GM12892 (cell line): ENCODE measurements around the gene SNX25.
"Not testable (repeated sequence)": the region's sequence is repeated elsewhere in the genome, so short reads cannot be mapped to it uniquely, and the experiment has no call there.

Experiments used
- DNase-seq: peaks from one replicate; pipeline ENCODE4 v3.0.0; 2011; ENCODE audit not compliant: insufficient read length
- FAIRE-seq: peaks from 2 replicates; lab custom pipeline; 2011; peaks lifted over from hg19 to GRCh38; lab: Jason Lieb, UNC
- POLR2A ChIP-seq: IDR thresholded peaks from 2 replicates; pipeline ENCODE4 v1.6.1; 2011; ENCODE audit warnings: low read depth, low read length, control low read depth
- POLR2AphosphoS5 ChIP-seq: IDR thresholded peaks from 2 replicates; pipeline ENCODE4 v1.6.1; 2011; ENCODE audit warnings: low read depth, low read length, control low read depth
- TAF1 ChIP-seq: IDR thresholded peaks from 2 replicates; pipeline ENCODE4 v1.6.1; 2011; ENCODE audit warnings: low read depth, mild to moderate bottlenecking, control low read depth, low read length, borderline replicate concordance

The SNX25 gene

DNA sequence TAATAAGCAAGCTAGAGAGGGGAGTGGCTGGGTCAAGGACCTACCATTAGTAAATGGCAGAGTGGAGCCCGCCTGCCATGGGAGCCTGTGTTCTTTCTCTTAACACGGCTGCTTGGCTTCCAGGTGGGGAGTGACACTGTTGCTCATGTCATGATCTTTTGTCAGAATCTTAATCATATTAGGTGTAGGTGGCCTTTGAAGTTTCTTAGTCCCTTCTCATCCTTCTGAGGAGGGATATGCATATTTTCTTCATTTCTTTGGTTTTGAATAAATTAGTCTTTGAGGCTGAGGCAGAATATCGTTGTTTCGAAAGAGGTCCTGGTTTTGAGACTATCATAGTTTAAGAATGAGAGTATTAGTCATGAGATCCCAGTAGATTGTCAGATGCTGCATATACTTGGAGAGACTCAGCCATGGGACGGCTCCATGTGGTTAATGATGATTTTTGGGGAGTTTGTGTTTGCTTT, 28.9 kb downstream of the SNX25 start:
- DNase-seq (no peak), FAIRE-seq (no peak)
- TF ChIP-seq POLR2A (no peak), TAF1 (no peak), POLR2AphosphoS5 (no peak)

DNA sequence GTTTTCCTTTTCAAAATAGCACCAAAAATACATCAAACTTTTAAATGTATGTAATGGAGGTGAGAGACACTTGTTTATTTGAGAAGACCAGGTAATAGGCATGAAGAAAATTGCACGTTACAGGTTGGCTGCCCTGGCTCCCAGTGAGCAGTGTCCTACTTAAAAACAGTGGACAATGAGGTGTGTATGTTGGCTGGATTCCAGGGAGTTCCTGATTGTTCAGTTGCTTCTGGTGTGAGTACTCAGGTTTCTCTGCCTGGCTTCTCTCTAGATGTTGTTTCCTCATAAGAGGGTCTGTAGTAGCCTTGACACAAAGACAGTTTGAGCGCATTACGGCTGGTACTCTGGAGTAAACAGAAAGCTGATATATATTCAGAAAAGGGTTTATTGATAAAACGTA, 29.4 kb downstream of the SNX25 start:
- FAIRE-seq (no peak), DNase-seq (no peak)
- TF ChIP-seq POLR2AphosphoS5 = no peak
- no peak for TF ChIP-seq POLR2A
- TF ChIP-seq TAF1 = no peak

DNA sequence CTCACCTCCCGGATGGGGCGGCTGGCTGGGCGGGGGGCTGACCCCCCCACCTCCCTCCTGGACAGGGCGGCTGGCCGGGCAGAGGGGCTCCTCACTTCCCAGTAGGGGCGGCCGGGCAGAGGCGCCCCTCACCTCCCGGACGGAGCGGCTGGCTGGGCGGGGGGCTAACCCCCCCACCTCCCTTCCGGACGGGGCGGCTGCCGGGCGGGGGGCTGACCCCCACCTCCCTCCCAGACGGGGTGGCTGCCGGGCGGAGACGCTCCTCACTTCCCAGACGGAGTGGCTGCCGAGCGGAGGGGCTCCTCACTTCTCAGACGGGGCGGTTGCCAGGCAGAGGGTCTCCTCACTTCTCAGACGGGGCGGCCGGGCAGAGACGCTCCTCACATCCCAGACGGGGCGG, 31.1 kb downstream of the SNX25 start:
- not testable (repeated sequence) for DNase-seq, FAIRE-seq

DNA sequence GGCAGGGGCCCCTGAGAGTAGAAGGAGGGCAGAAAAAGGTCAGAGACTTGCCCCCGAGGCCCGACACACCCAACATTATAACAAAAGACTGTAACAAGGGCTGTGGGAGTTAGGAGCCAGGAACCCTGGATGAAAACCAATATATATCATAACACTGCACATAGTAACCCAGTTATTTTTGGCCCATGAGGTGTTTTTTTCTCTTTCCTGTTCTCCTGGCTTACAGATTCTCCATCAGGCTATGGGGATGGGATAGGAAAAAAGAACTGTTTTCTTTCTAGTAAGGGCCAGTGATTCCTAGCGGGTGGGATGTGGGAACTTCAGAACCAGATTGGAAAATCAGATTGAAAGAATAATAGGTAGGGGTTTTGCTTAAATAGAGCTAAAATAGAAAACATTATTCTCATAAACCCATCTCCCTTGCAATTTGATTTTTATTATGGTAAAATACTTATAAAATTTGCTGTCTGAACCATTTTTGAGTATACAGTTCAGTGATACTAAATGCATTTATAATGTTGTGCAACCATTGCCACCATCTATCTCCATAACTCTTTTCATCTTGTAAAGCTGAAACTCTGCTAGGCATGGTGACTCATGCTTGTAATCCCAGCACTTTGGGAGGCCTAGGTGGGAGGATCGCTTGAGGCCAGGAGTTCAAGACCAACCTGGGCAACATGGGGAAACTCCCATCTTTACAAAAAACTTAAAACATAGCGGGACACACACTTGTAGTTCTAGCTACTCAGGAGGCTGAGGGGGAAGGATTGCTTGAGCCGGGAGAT, 33.5 kb downstream of the SNX25 start:
- DNase-seq (no peak), FAIRE-seq (no peak)
- no peak for TF ChIP-seq POLR2A
- TF ChIP-seq POLR2AphosphoS5 = no peak
- no peak for TF ChIP-seq TAF1

DNA sequence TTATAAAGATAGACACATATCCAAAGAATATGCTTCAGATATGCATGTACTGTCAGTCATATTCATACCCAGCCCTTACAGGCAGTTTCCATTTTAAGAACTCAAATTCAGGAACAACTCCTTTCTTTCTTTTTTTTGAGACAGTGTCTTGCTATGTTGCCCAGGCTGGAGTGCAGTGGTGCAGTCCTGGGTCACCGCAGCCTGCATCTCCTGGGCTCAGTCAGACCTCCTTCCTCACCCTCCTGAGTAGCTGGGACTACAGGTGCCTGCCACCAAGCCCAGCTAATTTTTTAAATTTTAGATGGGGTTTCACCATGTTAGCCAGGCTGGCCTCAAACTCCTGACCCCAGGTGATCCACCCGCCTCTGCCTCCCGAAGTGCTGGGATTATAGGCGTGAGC, 34.5 kb downstream of the SNX25 start:
- no peak for TF ChIP-seq TAF1
- TF ChIP-seq POLR2A = no peak
- TF ChIP-seq POLR2AphosphoS5 = no peak
- DNase-seq (no peak), FAIRE-seq (no peak)

DNA sequence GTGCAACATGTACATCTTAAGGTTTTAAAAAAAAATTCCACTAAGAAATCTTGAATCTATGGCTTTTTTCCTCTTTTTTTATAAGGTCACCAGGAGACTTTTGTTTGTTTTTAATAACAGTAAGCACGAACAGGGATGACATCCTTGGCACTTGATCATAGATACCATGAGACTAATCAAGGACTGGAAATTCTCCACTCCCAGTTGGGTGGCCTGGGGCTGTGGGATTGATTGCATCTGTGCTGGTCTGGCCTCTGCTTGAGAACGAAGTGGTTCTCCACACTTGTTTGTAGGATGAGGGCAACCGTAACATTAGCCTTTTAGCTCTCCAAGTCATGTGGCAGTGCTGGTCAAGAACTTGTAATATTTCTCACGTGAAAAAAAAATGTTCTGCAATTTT, 35.4 kb downstream of the SNX25 start:
- DNase-seq = no peak
- TF ChIP-seq POLR2A (no peak), POLR2AphosphoS5 (no peak), TAF1 (no peak)
- FAIRE-seq = no peak

DNA sequence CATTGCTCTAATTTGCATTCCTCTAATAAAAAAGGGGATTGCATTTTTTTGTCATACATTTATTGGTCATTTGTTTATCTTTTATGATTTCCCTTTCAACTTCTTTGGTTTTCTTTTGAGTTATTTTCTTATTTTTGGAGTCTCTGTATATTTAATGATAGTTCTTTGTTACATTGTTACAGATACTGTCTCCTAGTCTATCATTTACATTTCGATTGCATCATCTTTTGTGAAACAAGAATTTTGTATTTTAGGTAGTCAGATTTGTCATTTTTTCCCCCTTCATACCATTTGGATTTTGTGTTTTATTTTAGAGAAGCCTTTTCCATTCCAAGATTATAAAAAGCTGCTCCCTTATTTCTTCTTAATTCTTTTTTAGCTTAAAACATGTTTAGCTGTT, 37.1 kb downstream of the SNX25 start:
- DNase-seq = no peak
- no peak for FAIRE-seq
- TF ChIP-seq TAF1 (no peak), POLR2A (no peak), POLR2AphosphoS5 (no peak)

DNA sequence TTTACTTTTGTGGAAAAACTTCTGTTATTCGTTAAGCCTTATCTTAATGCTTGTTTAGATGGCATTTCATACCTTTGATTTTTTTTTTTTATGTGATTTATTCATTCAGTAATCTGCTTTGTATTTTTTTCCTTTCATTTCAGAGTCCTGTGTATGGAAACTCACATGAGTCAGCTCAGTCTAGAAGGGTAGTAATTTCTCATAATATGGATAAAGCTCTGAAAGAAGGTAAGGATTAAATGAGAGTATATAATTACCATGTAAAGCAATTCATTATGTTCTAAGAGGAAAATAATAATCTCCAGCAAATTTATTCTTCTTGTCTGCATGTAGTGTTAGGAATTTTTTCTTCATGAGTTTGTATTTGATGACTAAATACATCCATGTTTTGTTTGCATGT, 37.8 kb downstream of the SNX25 start:
- TF ChIP-seq POLR2AphosphoS5 = no peak
- no peak for FAIRE-seq
- DNase-seq = no peak

DNA sequence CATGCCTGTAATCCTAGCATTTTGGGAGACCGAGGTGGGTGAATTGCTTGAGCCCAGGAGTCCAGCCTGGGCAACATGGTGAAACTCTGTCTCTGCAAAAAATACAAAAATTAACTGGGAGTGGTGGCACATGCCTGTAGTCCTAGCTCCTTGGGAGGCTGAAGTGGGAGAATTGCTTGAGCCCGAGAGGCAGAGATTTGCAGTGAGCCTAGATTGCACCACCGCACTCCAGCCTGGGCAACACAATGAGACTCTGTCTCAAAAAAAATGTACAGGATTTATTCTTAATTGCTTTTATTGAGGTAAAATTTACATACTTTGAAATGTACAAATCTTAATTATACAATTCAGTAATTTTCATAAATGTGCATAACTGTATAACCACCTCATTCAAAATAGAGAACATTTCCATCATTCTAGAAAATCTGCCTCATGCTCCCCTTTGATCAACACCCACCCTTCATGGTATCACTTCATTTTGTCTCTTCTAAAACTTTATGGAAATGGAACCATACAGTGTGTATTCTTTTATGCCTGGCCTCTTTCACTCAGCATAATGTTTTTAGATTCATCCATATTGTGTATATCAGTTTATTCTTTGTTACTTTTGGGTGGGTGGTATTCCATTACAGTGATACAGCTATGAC, 39.1 kb downstream of the SNX25 start:
- FAIRE-seq (no peak), DNase-seq (no peak)
- TF ChIP-seq POLR2AphosphoS5 (no peak), POLR2A (no peak), TAF1 (no peak)

DNA sequence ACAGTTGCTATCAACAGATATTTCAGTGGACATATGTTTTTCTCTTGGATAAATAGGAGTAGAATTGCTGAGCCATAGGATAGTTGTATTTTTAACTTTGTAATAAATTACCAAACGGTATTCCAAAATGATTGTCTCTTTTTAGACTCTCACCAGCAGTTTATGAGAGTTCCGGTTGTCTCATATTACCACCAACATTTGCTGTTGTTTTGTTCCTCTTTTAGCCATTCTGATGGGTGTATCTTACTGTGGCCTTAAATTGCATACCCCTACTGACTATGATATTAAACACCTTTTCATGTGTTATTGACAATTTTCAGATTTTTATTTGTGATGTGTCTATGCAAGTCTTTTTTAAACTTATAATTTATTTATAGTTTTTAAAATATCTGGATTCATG, 39.7 kb downstream of the SNX25 start:
- no peak for FAIRE-seq
- TF ChIP-seq POLR2AphosphoS5 = no peak
- no peak for TF ChIP-seq POLR2A
- TF ChIP-seq TAF1 = no peak
- DNase-seq = no peak

DNA sequence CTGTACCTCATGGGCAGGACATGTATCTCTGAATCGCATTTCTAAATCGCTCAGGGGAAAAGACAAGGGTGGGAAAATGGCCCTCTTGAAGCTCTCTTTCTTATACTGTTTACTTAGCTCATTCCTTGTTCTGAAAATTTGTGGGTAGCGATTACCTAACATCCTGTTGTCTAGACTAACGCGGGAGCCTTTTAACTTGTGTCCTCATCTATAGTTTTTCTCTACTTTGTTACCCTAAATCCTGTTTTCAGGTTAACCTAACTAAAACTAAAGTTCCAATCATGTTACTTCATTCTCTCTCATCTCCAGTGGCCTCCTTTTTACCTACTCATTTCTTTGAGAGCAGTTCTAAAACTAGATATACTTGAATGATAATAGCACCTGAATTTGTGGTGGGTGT, 45.0 kb downstream of the SNX25 start:
- DNase-seq = no peak
- no peak for FAIRE-seq
- no peak for TF ChIP-seq POLR2AphosphoS5
- TF ChIP-seq POLR2A = no peak
- no peak for TF ChIP-seq TAF1

DNA sequence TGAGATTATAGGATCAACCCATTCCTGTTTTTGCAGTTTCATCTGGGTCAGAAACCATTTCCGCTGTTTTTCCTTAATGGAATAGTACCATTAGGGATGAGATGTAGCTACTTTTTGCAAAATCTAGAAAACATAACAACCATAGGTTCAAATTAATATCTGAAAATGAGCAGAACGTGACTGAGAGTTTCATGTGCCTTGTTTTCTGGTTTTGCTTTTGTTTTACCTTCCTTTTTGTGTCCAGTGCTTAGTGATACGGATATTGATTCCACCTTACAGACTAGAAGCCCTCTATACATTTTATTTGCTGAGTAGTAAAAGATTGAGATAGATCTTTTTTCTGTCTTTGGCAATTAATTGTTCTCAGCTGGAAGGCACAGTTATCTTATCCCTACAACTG, 46.5 kb downstream of the SNX25 start:
- no peak for DNase-seq
- TF ChIP-seq POLR2AphosphoS5 = no peak
- TF ChIP-seq POLR2A = no peak
- peak; percentile 81 for FAIRE-seq

DNA sequence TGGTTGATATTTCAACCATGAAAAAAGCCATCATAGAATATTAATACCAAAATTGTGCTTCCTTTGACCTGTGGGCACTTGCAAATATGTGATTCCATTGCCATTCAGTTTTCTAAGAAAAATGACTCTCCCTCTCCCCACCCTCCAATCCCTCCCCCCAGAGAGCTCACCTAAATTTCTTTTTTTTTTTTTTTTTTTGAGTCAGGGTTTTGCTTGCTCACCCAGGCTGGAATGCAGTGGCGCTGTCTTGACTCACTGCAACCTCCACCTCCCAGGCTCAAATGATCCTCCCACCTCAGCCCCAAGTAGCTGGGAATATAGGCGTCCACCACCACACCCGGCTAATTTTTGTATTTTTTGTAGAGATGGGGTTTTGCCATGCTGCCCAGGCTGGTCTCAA, 47.0 kb downstream of the SNX25 start:
- FAIRE-seq = no peak
- no peak for DNase-seq
- TF ChIP-seq TAF1 (no peak), POLR2AphosphoS5 (no peak), POLR2A (no peak)

DNA sequence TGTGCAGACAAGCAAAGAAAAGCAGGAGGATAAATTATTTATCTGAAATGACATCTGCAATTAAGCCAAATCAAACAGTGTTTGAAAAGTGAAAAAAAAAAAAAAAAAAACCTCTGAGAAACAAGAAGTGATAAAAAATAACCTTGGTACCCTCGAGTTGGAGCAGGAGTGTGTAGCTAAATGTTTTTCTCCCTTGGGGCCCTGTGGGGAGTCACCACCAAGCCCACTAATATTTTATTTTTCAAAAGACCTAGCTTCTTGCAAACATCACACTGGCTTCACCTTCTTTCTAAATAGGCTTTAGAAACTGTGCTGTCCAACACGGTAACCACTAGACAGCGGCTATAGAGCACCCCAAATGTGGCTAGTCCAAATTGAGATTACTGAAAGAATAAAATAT, 47.7 kb downstream of the SNX25 start:
- no peak for DNase-seq
- FAIRE-seq = no peak
- TF ChIP-seq TAF1 (no peak), POLR2A (no peak), POLR2AphosphoS5 (no peak)
